Stimulated activated CD8-positive, alpha-beta memory T cell treated with anti-CD3 and anti-CD28 coated beads, Interleukin-12 subunit alpha, Interleukin-12 subunit beta, amount 100 ng/mL, for 24 hours (primary cell): ENCODE data around the gene BRCA1.
"Not testable (repeated sequence)": the region's sequence is repeated elsewhere in the genome, so short reads cannot be mapped to it uniquely, and the experiment has no call there.

ENCODE experiments used
- DNase-seq: peaks from one replicate; pipeline ENCODE4 v3.0.0-alpha.2; 2020; ENCODE audit errors: extremely low read depth

BRCA1 gene

DNA sequence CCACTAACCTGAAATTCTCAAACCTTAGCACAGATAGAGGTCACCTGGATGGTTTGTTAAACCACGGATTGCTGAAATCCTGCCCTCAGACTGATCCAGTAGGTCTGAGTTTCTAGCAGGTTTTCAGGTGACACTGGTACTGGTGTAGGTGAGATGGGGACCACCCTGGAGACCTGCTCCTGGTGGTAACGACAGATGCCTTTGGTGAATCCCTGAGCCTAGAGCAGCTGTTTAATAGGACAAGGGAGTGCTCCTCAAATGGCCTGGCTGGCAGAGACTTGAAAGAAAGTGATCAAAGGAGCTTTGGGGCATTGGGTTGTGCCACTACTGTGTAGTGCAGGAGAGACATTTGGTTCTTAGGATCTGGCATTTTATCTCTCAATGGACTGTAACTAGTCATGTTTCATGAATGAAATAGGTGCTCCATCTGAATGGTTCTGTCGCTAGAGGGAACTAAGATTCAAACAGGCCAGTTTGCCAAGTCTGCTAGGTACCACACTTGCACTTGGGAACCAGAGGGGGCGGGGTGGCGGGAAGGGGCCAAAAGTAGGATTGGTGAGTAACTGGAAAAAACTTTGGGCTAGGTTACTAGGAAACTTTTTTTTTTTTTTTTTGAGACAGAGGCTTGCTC is 121.5 kb downstream of the BRCA1 start:
- no peak for DNase-seq

DNA sequence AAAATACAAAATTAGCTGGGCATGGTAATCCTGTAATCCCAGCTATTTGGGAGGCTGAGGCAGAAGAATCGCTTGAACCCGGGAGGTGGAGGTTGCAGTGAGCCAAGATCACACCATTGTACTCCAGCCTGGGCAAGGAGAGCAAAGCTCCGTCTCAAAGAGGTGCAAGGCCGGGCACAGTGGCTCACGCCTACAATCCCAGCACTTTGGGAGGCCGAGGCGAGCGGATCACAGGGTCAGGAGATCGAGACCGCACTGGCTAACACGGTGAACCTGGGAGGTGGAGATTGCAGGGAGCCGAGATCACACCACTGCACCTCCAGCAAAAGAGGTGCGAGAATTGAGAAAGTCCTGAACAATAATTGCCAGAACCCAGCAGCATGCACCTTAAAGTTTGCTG is 124.3 kb downstream of the BRCA1 start:
- not testable (repeated sequence) for DNase-seq

GRCh38 chr17:42999003-42999525 is 126.1 kb downstream of the BRCA1 start:
- no peak for DNase-seq

DNA sequence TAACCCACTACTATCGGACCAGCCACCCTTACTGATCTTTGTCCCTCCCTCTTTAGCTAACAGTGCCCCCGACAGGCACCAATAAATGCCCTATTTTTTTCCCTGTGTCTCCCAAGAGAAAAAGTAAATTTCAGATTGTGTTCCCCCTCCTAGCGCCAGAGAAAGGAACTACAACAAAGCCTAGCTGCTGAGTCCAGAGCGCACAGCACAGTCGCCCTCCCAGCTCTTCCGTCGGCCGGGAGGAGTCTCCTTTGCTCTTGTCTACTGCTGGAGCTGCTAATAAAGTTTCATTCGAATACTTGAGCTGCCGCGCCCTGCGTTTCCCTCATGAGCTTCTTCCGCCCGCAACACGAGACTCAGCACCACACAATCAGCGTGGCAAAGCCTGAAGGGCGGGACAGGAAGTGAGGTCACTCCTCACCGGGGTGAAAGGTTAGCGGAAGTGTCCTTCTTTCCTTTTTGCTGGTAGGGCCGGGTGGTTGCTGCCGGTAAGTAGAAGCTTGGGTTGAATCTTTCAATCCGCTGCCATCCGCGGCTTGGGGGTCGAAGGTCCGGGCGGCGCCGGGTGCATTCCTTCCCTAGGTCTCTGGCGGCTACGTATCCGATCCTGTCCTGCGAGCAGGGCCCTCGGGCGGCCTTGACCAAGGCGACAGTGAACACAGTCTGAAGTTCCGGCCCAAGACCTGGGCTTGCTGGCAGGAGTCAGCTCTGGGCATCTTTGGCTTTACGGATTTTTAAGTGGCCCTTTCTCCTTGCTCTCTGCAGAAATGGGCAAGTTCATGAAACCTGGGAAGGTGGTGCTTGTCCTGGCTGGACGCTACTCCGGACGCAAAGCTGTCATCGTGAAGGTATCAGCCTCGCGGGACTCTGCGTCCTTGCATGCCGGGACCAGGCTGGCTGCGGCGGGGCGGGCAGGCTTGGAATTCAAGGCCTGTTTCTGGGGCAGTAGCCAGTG is 126.9 kb downstream of the BRCA1 start, which contains the start of gene RPL27:
TSS of gene RPL27 (plus strand) at position 436 of the 955 bp plus-strand sequence. CDS start at position 768, 332 bp downstream.
- peak; percentile 90 for DNase-seq

DNA sequence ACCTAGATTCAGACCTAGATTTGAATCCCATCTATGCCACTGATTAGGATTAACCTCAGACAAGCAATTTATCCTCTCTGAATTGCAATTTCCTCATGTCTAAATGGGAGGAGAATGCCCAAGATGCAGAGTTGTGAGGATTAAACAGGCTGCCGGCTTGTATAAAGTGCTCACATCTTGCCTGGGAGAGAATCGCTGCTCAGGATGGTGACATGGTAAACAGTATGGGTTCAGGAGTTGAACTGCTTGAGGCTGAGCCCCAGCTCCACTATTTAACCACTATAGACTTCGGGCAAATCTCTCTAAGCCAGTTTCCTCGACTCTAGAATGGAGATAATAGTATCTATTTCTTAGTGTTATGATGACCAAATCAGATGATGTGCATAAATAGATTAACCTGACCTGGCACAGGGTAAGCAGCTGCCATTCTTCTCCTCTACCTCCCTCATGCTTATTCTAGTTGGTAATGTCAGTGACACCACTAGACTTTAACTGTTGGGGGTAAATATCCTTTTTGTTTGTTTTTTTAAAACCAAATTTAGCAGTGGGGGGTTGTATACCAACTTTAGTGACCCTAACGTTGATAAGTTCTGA is 127.7 kb downstream of the BRCA1 start:
- no peak for DNase-seq
